Stimulated activated naive CD4-positive, alpha-beta T cell treated with Interleukin-2 at 50 U/mL for 16 hours (primary cell): ENCODE data around the gene EVPLL.
"Not testable (repeated sequence)": the region's sequence is repeated elsewhere in the genome, so short reads cannot be mapped to it uniquely, and the experiment has no call there.

Experiments used
- DNase-seq: peaks from one replicate; lab custom pipeline; 2025; lab: John Stamatoyannopoulos, UW

Gene EVPLL

DNA sequence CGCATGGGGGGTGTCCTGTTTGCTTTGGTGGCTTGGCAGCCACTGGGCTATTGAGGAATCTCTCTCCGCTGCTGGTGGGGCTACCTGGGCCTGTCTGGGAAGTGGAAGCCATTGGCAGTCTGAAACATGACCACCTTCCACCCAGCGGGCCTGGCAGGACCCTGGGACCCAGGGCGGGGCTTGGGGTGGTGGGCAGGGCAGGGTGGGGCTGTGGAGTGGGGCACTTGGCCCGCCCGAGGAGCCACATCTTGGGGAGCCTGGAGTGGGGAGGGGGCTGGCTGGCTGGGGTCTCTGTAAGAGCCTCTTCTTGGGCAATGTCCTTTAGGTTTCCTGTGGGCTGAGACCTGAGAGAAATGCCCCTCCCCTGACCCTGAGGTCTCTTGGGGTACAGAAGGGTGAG is 48.0 kb downstream of the EVPLL start:
- DNase-seq: not testable (repeated sequence)

DNA sequence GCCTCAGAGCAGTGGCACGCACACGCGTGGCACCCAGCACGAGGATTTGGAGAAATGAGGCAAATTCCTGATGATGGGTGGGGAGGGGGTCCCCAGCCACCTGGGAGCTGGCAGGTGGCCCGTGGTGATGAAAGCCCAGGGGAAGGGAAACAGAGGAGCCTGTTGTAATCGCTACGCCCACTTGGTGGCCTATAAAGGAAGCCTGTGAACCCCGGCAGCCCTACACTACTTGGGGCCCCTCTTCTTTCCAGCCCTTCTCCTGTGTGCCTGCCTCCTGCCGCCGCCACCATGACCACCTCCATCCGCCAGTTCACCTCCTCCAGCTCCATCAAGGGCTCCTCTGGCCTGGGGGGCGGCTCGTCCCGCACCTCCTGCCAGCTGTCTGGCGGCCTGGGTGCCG is 49.1 kb downstream of the EVPLL start:
- DNase-seq: not testable (repeated sequence)

DNA sequence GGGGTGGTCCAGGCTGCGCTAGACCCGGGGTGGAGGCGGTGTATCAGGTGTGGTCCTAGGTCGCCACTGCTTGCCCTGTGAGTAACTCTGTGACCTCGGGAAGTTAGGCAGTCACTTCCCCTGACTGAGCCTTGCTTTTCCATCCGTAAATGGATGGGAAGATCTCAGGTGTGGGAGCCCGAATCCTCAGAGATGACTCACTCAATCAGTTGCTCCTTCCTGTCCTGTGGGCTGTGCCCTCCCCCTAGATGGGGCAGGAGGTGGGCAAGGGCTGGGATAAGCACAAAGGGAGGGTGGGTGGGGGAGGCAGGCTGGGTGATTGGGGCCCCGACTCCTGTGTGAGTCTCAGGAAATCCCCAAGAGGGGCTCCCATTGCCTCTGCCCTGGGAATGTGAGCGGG is 54.6 kb downstream of the EVPLL start:
- not testable (repeated sequence) for DNase-seq
